Measurements from ENCODE around the gene SPTBN4. TPM values are rescaled to one million over a fixed set of nuclear protein-coding genes. Genes with fewer than 3 reads are reported as not detected.

Gene SPTBN4
- total RNA-seq, 4 donors from 2014 or later: 0.30 to 1.2 (median 0.71) TPM

- no peaks in the 10 kb centered on the region for H3K36me3 ChIP-seq
- DNase-seq (ENCODE audit: low spot score in 2 of 2): no peak
- H3K9me3 ChIP-seq: no peaks in the 10 kb centered on the region
- peaks cover 34% of the 10 kb centered on the region for H3K4me1 ChIP-seq
- peaks cover 24% of the 10 kb centered on the region for H3K27me3 ChIP-seq
- WGBS: 37% methylated on average over 11 of the region's 13 CpGs
- TF ChIP-seq EP300 (IDR thresholded peaks at IDR 0.05) (no peak), POLR2A (IDR thresholded peaks at IDR 0.05) (no peak), POLR2AphosphoS5 (IDR thresholded peaks at IDR 0.05) (no peak)
- no peak overlapping the region for H3K4me3 ChIP-seq
- H3K27ac ChIP-seq: no peak overlapping the region
Measured at GRCh38 chr19:40594657-40595091, 127.9 kb downstream of the SPTBN4 start.

GRCh38 chr19:40596608-40597328, 130.0 kb downstream of the SPTBN4 start:
- 35% methylated on average over 7 of the region's 53 CpGs for WGBS
- Histone ChIP-seq H3K4me3 (peak overlapping the region; percentile 34), H3K4me1 (peaks cover 54% of the 10 kb centered on the region), H3K9me3 (no peaks in the 10 kb centered on the region), H3K36me3 (no peaks in the 10 kb centered on the region), H3K27me3 (peaks cover 24% of the 10 kb centered on the region), H3K27ac (no peak overlapping the region)
- TF ChIP-seq POLR2AphosphoS5 (IDR thresholded peaks at IDR 0.05) (no peak), POLR2A (IDR thresholded peaks at IDR 0.05) (no peak), EP300 (IDR thresholded peaks at IDR 0.05) (no peak), CTCF (IDR thresholded peaks at IDR 0.05) (no peak)
- no peak for DNase-seq (ENCODE audit: low spot score in 2 of 2)

GRCh38 chr19:40597329-40597838, 130.6 kb downstream of the SPTBN4 start:
- TF ChIP-seq CTCF (IDR thresholded peaks at IDR 0.05): no peak
- no peak for TF ChIP-seq POLR2AphosphoS5 (IDR thresholded peaks at IDR 0.05)
- TF ChIP-seq EP300 (IDR thresholded peaks at IDR 0.05): no peak
- no peak for TF ChIP-seq POLR2A (IDR thresholded peaks at IDR 0.05)
- H3K27ac ChIP-seq: no peak overlapping the region
- 27% methylated on average over 12 of the region's 18 CpGs for WGBS
- no peaks in the 10 kb centered on the region for H3K36me3 ChIP-seq
- H3K27me3 ChIP-seq: peaks cover 24% of the 10 kb centered on the region
- DNase-seq (ENCODE audit: low spot score in 2 of 2): no peak
- no peaks in the 10 kb centered on the region for H3K9me3 ChIP-seq
- peak overlapping the region; percentile 34 for H3K4me3 ChIP-seq
- peaks cover 60% of the 10 kb centered on the region for H3K4me1 ChIP-seq

GRCh38 chr19:40598121-40598917, 131.5 kb downstream of the SPTBN4 start:
- Histone ChIP-seq H3K4me3 (no peak overlapping the region), H3K27ac (no peak overlapping the region), H3K9me3 (no peaks in the 10 kb centered on the region), H3K4me1 (peaks cover 69% of the 10 kb centered on the region), H3K36me3 (no peaks in the 10 kb centered on the region), H3K27me3 (peaks cover 24% of the 10 kb centered on the region)
- peak; percentile 97 to 98 for TF ChIP-seq CTCF (IDR thresholded peaks at IDR 0.05)
- TF ChIP-seq POLR2A (IDR thresholded peaks at IDR 0.05): no peak
- TF ChIP-seq EP300 (IDR thresholded peaks at IDR 0.05): no peak
- DNase-seq (ENCODE audit: low spot score in 2 of 2): peak; percentile 94 to 95
- WGBS: 0% methylated on average over 11 of the region's 46 CpGs

GRCh38 chr19:40598918-40599307, 132.1 kb downstream of the SPTBN4 start:
- peaks cover 24% of the 10 kb centered on the region for H3K27me3 ChIP-seq
- H3K9me3 ChIP-seq: no peaks in the 10 kb centered on the region
- H3K4me1 ChIP-seq: peaks cover 73% of the 10 kb centered on the region
- H3K27ac ChIP-seq: no peak overlapping the region
- no peak for DNase-seq (ENCODE audit: low spot score in 2 of 2)
- no peak overlapping the region for H3K4me3 ChIP-seq
- 9% methylated on average over 15 of the region's 15 CpGs for WGBS
- no peaks in the 10 kb centered on the region for H3K36me3 ChIP-seq
- TF ChIP-seq CTCF (IDR thresholded peaks at IDR 0.05): no peak
- TF ChIP-seq POLR2AphosphoS5 (IDR thresholded peaks at IDR 0.05): no peak
- TF ChIP-seq POLR2A (IDR thresholded peaks at IDR 0.05): no peak
- no peak for TF ChIP-seq EP300 (IDR thresholded peaks at IDR 0.05)
